K562 (cell line): ENCODE measurements around the gene PTCRA. TPM values are rescaled to one million over a fixed set of nuclear protein-coding genes. Genes with fewer than 3 reads are reported as not detected.
A peak's percentile ranks its signal among the peaks of the same experiment; 100 is the strongest.

Experiments used
- ATAC-seq: fragments of 200-7000 bp; cut with Tn5 transposase; 3 replicates; pipeline ENCODE4 v1.9.1; 2020; ENCODE audit warnings: moderate library complexity
- BruUV-seq: library from RNA; stranded (reverse); fragments of 400-500 nt; replicated peaks from 2 replicates; lab custom pipeline; 2021; lab: Mats Ljungman, UMichigan
- CTCF ChIA-PET: fragments of 300-600 bp; formaldehyde crosslinking; extraction: SDS; loops from one replicate; lab custom pipeline; 2021; ENCODE audit warnings: low intra/inter-chr PET ratio; lab: Yijun Ruan, JAX
- POLR2A ChIA-PET: fragments of 300-600, 350-650 bp; sonication (Branson Sonifier 250); formaldehyde crosslinking; extraction: SDS; loops from one replicate; lab custom pipeline; 2021; ENCODE audit warnings: antibody characterized with exemption, inconsistent platforms; lab: Yijun Ruan, JAX
- DNase-seq, 4 experiments: peaks; one replicate each; pipeline versions ENCODE4 v3.0.0 to v3.0.0-alpha.2; 2011 to 2018; ENCODE audit warnings: low spot score in 3 of 4, mixed read lengths in 3 of 4; ENCODE audit errors: extremely low read depth in 1 of 4
- FAIRE-seq: peaks from 2 replicates; lab custom pipeline; 2011; peaks lifted over from hg19 to GRCh38; lab: Jason Lieb, UNC
- H2AFZ ChIP-seq: 2 replicates; pipeline ENCODE4 v1.6.0; 2011; ENCODE audit warnings: low read depth, low read length, control low read depth, inconsistent platforms
- H3K27ac ChIP-seq: fragments of 200-600 bp; 3 replicates; pipeline ENCODE4 v1.8.0; 2011; ENCODE audit warnings: low read depth, mild to moderate bottlenecking, control low read depth, inconsistent platforms, low read length, moderate library complexity, mixed read lengths; ENCODE audit errors: extremely low read depth
- H3K27me3 ChIP-seq, 2 experiments: fragments of 300-600 bp in 1 of 2; 2 replicates in 1 of 2; 3 replicates in 1 of 2; pipeline versions ENCODE4 v1.6.0 to v1.8.0; 2011; ENCODE audit warnings: inconsistent platforms in 2 of 2, low read length in 2 of 2, mild to moderate bottlenecking in 1 of 2, mixed read lengths in 1 of 2, moderate library complexity in 1 of 2; ENCODE audit not compliant: control insufficient read depth in 2 of 2, insufficient read depth in 2 of 2
- H3K36me3 ChIP-seq: fragments of 300-600 bp; 3 replicates; pipeline ENCODE4 v1.8.0; 2011; ENCODE audit warnings: mild to moderate bottlenecking, low read length, inconsistent platforms; ENCODE audit not compliant: control insufficient read depth, insufficient read depth
- H3K4me1 ChIP-seq, 2 experiments: fragments of 200-600 bp in 1 of 2; replicated peaks in 1 of 2; 2 replicates in 1 of 2; 3 replicates in 1 of 2; pipeline versions ENCODE4 v1.5.1 to v1.8.0; 2011; ENCODE audit warnings: inconsistent platforms in 2 of 2, low read length in 2 of 2, mild to moderate bottlenecking in 1 of 2, mixed read lengths in 1 of 2, moderate library complexity in 1 of 2; ENCODE audit not compliant: control insufficient read depth in 2 of 2, insufficient read depth in 2 of 2
- H3K4me2 ChIP-seq: 2 replicates; pipeline ENCODE4 v1.6.1; 2011; ENCODE audit warnings: low read length, control low read depth, inconsistent platforms, mixed read lengths; ENCODE audit not compliant: insufficient read depth
- H3K4me3 ChIP-seq: fragments of 200-600 bp; sonication (generic), shearing (Covaris generic); 2 replicates; pipeline ENCODE4 v1.5.1; 2016; ENCODE audit warnings: control low read depth, inconsistent platforms
- H3K79me2 ChIP-seq: fragments of 200-600 bp; 3 replicates; pipeline ENCODE4 v1.8.0; 2011; ENCODE audit warnings: low read length, inconsistent platforms; ENCODE audit not compliant: control insufficient read depth, insufficient read depth
- H3K9ac ChIP-seq, 2 experiments: 2 replicates each; pipeline versions ENCODE4 v1.6.0 to v1.6.1; 2011; ENCODE audit warnings: low read depth in 2 of 2, low read length in 2 of 2, control low read depth in 1 of 2, inconsistent platforms in 1 of 2, mild to moderate bottlenecking in 1 of 2, mixed read lengths in 1 of 2; ENCODE audit not compliant: insufficient read depth in 1 of 2
- H3K9me1 ChIP-seq: one replicate; pipeline ENCODE4 v1.6.0; 2011; ENCODE audit warnings: inconsistent platforms, mild to moderate bottlenecking, low read length, moderate library complexity; ENCODE audit not compliant: control insufficient read depth, insufficient read depth
- H3K9me3 ChIP-seq: replicated peaks from 2 replicates; pipeline ENCODE4 v1.5.1; 2011; ENCODE audit warnings: low read depth, low read length, inconsistent platforms; ENCODE audit not compliant: control insufficient read depth, insufficient read depth
- H4K20me1 ChIP-seq: replicated peaks from 2 replicates; pipeline ENCODE4 v1.6.1; 2011; ENCODE audit warnings: low read length, inconsistent platforms, mixed read lengths; ENCODE audit not compliant: control insufficient read depth, insufficient read depth
- ARHGAP35 ChIP-seq: fragments of 450-650 bp; IDR thresholded peaks from 2 replicates; pipeline ENCODE4 v1.6.1; 2018; ENCODE audit not compliant: partially characterized antibody
- CCNT2 ChIP-seq: IDR thresholded peaks from 2 replicates; pipeline ENCODE4 v1.6.1; 2011; ENCODE audit warnings: borderline replicate concordance, low read depth, mild to moderate bottlenecking, moderate library complexity, mixed read lengths, low read length; ENCODE audit not compliant: insufficient read length; ENCODE audit errors: extremely low read depth
- CREBBP ChIP-seq: IDR thresholded peaks from one replicate; pipeline ENCODE4 v1.6.1; 2012; ENCODE audit warnings: low read depth, mild to moderate bottlenecking, control low read depth, inconsistent platforms, low read length
- DNMT1 ChIP-seq: fragments of 450-650 bp; IDR thresholded peaks from 2 replicates; pipeline ENCODE4 v1.6.1; 2016; ENCODE audit warnings: antibody characterized with exemption, mild to moderate bottlenecking
- FOXM1 ChIP-seq, 2 experiments: fragments of 450-650 bp in 1 of 2; sonication (generic) in 1 of 2; formaldehyde crosslinking in 1 of 2; IDR thresholded peaks; 2 replicates each; pipeline versions ENCODE4 v1.6.1 to v1.9.0; 2017 to 2022; ENCODE audit warnings: low read depth in 2 of 2, mild to moderate bottlenecking in 2 of 2, missing genetic modification reagents in 1 of 2, moderate library complexity in 1 of 2
- GABPB1 ChIP-seq: sonication (generic); formaldehyde crosslinking; IDR thresholded peaks from 2 replicates; pipeline ENCODE4 v1.8.0; 2022; ENCODE audit warnings: mild to moderate bottlenecking, missing genetic modification reagents
- HIVEP1 ChIP-seq: fragments of 250-450 bp; sonication (Bioruptor Pico); IDR thresholded peaks from 2 replicates; pipeline ENCODE4 v1.4.0; 2020; ENCODE audit warnings: mild to moderate bottlenecking
- KDM2B ChIP-seq: fragments of 250-450 bp; sonication (Bioruptor Pico); IDR thresholded peaks from 2 replicates; pipeline ENCODE4 v1.8.0; 2021; ENCODE audit warnings: mild to moderate bottlenecking, moderate library complexity
- MYNN ChIP-seq, 2 experiments: sonication (generic); formaldehyde crosslinking in 1 of 2; IDR thresholded peaks; 2 replicates each; pipeline versions ENCODE4 v1.5.0 to v1.6.1; 2016 to 2020; ENCODE audit warnings: antibody characterized with exemption in 1 of 2, missing genetic modification reagents in 1 of 2
- POLR2G ChIP-seq: fragments of 200-400 bp; formaldehyde crosslinking; IDR thresholded peaks from 2 replicates; pipeline ENCODE4 v1.6.1; 2017; ENCODE audit warnings: low read depth, mild to moderate bottlenecking, antibody characterized with exemption, low read length, moderate library complexity
- RBFOX2 ChIP-seq: fragments of 200-400 bp; formaldehyde crosslinking; IDR thresholded peaks from 2 replicates; pipeline ENCODE4 v1.6.1; 2017; ENCODE audit warnings: low read depth, mild to moderate bottlenecking, low read length, moderate library complexity
- SRSF9 ChIP-seq: fragments of 200-400 bp; formaldehyde crosslinking; IDR thresholded peaks from 2 replicates; pipeline ENCODE4 v1.6.1; 2017; ENCODE audit warnings: low read depth, low read length, borderline replicate concordance
- ZBED1 ChIP-seq: IDR thresholded peaks from 2 replicates; pipeline ENCODE4 v1.6.1; 2014
- ZNF24 ChIP-seq: fragments of 450-650 bp; IDR thresholded peaks from 2 replicates; pipeline ENCODE4 v1.6.1; 2016
- ZNF778 ChIP-seq: fragments of 450-650 bp; formaldehyde crosslinking; IDR thresholded peaks from 2 replicates; pipeline ENCODE4 v1.4.0; 2020; ENCODE audit warnings: mild to moderate bottlenecking, moderate library complexity
- WGBS: fragments of 100-300 bp; shearing (Covaris generic); methylation state at CpG from one replicate; pipeline ENCODE4 v1.1.6; 2016; ENCODE audit warnings: low coverage, mixed read lengths; ENCODE audit not compliant: insufficient coverage; ENCODE audit errors: missing lambda C conversion rate; 5-methylcytosine and 5-hydroxymethylcytosine counted together
- in situ Hi-C: fragments of 300-500 bp; cut with MboI; formaldehyde crosslinking; loops from 4 replicates; pipeline ENCODE4 v1.15.0; 2018; ENCODE audit warnings: inconsistent platforms, mixed read lengths
- intact Hi-C: fragments of 100-400 bp; cut with micrococcal nuclease; formaldehyde crosslinking; loops from 2 replicates; pipeline ENCODE4 v1.14.2; 2022
- polyA plus RNA-seq, 8 experiments: library from polyadenylated mRNA; depleted of rRNA in 4 of 8; stranded (reverse) in 5 of 8; unstranded in 3 of 8; fragments of >200 nt; fragmentation: Nextera tagmentation in 2 of 8; fragmentation: Illumina TruSeq in 1 of 8; extraction: Ambion mirVana in 2 of 8; extraction: Trizol in 1 of 8; gene quantifications; 2 replicates each; pipeline versions ENCODE4 v1.2.1 to v1.2.3, GENCODE V29; 2011 to 2014; ENCODE audit warnings: inconsistent platforms in 1 of 8, missing spikeins in 1 of 8
- total RNA-seq, 7 experiments: library from RNA; depleted of rRNA in 6 of 7; stranded (reverse); fragments of >200 nt in 6 of 7; fragmentation: Illumina TruSeq in 2 of 7; extraction: Trizol in 2 of 7; gene quantifications; 2 replicates each; pipeline versions ENCODE4 v1.2.1 to v1.2.3, GENCODE V29; 2011 to 2021; ENCODE audit warnings: low replicate concordance in 1 of 7
- TF ChIP-seq, protein P1 (sequence below): fragments of 450-650 bp; formaldehyde crosslinking; IDR thresholded peaks from 2 replicates; pipeline ENCODE4 v1.4.0; 2020; ENCODE audit warnings: mild to moderate bottlenecking
- TF ChIP-seq, protein P2 (sequence below): fragments of 250-450 bp; sonication (Bioruptor Pico); IDR thresholded peaks from 2 replicates; pipeline ENCODE4 v1.5.0; 2020; ENCODE audit warnings: mild to moderate bottlenecking
- TF ChIP-seq, protein P3 (sequence below): fragments of 250-450 bp; sonication (Bioruptor Pico); IDR thresholded peaks from 2 replicates; pipeline ENCODE4 v1.8.0; 2022; ENCODE audit warnings: inconsistent platforms

Gene PTCRA
- total and polyA plus RNA-seq, 9 of the 15 experiments (the other 6 are each of a cell fraction or from before 2014, with no cell fraction given): 0.21 TPM; not detected in 8

DNA sequence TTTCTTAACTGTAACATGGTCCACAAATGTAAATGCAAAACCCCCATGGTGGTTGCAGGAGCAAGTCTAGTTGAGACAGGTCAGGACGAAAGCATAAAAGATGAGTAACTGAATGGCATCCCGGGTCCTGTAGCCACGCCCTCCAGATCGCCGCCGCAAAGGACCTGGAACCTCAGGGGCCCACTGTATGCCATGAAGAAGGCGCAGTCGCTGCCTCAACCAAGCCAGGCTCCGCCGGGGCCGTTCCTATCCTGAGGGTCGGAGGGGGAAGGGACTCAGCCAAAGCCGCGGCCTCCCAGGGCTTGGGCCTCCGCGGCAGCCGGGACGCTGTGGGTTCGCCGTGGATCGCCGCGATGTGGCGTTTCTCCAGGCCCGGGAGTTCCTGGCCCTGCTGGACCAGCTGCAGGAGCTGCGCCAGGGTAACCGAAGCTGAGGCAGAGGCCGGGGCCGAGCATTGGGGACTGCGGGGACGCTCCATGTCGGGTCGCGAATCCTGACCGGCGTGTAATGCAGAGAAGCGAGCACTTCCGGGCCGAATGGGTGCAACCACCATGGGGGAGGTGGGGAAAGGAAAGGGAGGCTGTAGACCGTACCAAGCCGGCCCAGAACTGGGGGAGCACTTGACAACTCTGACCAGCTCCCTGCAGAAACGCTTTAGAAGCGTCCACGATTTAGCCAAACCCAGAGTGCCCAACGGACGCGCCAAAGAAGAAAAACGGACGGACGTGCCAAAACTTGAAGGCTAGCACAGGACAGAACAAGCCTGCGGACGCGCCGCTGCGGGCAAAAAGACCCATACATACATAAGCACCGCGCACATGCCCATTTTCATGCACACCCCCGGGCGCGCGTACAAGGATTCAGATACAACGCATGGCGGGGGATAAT, 25.3 kb upstream of the PTCRA start:
- Histone ChIP-seq H3K27ac (no peak overlapping the region), H3K9me3 (0 out of 2 replicates have a peak, but pooled peaks cover 3% of the 10 kb centered on the region), H3K4me3 (no peak overlapping the region), H3K9ac (no peak overlapping the region), H3K27me3 (no peaks in the 10 kb centered on the region), H3K4me2 (no peak overlapping the region), H2AFZ (no peak overlapping the region), H3K36me3 (peaks cover 35% of the 10 kb centered on the region), H3K4me1 (peaks cover 15 to 20% of the 10 kb centered on the region in 2 experiments), H3K9me1 (no peaks in the 10 kb centered on the region), H3K79me2 (no peaks in the 10 kb centered on the region), H4K20me1 (no peaks in the 10 kb centered on the region)
- 96% methylated on average over 55 of the region's 63 CpGs for WGBS
- intact Hi-C loops: no loop called here
- CTCF ChIA-PET: no interaction called here
- BruUV-seq: no TSS peak
- FAIRE-seq (no peak), ATAC-seq (peak; percentile 63), DNase-seq (peak in 2 of 4 experiments; percentile 24 to 25)
- POLR2A ChIA-PET: interaction anchor here (0.5 to 4.0 kb wide), 4 partner anchors 10 to 145 kb away, joined by 3 to 34 read pairs (median 3); partner anchors contain the start of genes RPL7L1 and TBCC
- in situ Hi-C loops: no loop called here
- TF ChIP-seq ZNF24 (no peak), CREBBP (no peak), POLR2G (peak; percentile 85), ARHGAP35 (no peak), SRSF9 (no peak), DNMT1 (no peak), FOXM1 (IDR thresholded peaks at IDR 0.05; ENCODE audit: low read depth) (no peak), FOXM1 (CRISPR knock-in tag; IDR thresholded peaks at IDR 0.05; ENCODE audit: low read depth) (no peak), HIVEP1 (CRISPR knock-in tag) (no peak), RBFOX2 (peak; percentile 61), GABPB1 (CRISPR knock-in tag) (0 out of 2 replicates have a peak, but pooled peaks have one; percentile 27), MYNN (IDR thresholded peaks at IDR 0.05) (peak; percentile 56; the same call in 1 of the 2 replicates), MYNN (CRISPR knock-in tag; IDR thresholded peaks at IDR 0.05) (no peak), KDM2B (CRISPR knock-in tag) (no peak), ZNF778 (CRISPR knock-in tag) (no peak), CCNT2 (peak; percentile 85), ZBED1 (no peak)
- TF ChIP-seq, protein P1, sequence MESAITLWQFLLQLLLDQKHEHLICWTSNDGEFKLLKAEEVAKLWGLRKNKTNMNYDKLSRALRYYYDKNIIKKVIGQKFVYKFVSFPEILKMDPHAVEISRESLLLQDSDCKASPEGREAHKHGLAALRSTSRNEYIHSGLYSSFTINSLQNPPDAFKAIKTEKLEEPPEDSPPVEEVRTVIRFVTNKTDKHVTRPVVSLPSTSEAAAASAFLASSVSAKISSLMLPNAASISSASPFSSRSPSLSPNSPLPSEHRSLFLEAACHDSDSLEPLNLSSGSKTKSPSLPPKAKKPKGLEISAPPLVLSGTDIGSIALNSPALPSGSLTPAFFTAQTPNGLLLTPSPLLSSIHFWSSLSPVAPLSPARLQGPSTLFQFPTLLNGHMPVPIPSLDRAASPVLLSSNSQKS: no peak
- TF ChIP-seq, protein P2, sequence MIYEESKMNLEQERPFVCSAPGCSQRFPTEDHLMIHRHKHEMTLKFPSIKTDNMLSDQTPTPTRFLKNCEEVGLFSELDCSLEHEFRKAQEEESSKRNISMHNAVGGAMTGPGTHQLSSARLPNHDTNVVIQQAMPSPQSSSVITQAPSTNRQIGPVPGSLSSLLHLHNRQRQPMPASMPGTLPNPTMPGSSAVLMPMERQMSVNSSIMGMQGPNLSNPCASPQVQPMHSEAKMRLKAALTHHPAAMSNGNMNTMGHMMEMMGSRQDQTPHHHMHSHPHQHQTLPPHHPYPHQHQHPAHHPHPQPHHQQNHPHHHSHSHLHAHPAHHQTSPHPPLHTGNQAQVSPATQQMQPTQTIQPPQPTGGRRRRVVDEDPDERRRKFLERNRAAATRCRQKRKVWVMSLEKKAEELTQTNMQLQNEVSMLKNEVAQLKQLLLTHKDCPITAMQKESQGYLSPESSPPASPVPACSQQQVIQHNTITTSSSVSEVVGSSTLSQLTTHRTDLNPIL (CRISPR knock-in tag): no peak
- TF ChIP-seq, protein P3, sequence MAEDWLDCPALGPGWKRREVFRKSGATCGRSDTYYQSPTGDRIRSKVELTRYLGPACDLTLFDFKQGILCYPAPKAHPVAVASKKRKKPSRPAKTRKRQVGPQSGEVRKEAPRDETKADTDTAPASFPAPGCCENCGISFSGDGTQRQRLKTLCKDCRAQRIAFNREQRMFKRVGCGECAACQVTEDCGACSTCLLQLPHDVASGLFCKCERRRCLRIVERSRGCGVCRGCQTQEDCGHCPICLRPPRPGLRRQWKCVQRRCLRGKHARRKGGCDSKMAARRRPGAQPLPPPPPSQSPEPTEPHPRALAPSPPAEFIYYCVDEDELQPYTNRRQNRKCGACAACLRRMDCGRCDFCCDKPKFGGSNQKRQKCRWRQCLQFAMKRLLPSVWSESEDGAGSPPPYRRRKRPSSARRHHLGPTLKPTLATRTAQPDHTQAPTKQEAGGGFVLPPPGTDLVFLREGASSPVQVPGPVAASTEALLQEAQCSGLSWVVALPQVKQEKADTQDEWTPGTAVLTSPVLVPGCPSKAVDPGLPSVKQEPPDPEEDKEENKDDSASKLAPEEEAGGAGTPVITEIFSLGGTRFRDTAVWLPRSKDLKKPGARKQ (CRISPR knock-in tag): no peak
